NCI-H2029 treated with DMSO at 0.1 percent for 48 hours (cell line): ENCODE data around the gene CLASP1.
"Not testable (repeated sequence)": the region's sequence is repeated elsewhere in the genome, so short reads cannot be mapped to it uniquely, and the experiment has no call there.

Source experiments
- DNase-seq: peaks from one replicate; lab custom pipeline; 2025; lab: John Stamatoyannopoulos, UW

Gene CLASP1

GRCh38 chr2:121472470-121472993 is 176.7 kb downstream of the CLASP1 start:
- DNase-seq = no peak

GRCh38 chr2:121471532-121472469 is 177.5 kb downstream of the CLASP1 start:
- no peak for DNase-seq

GRCh38 chr2:121470917-121471316 is 178.3 kb downstream of the CLASP1 start:
- no peak for DNase-seq

GRCh38 chr2:121469356-121469755 is 179.9 kb downstream of the CLASP1 start:
- DNase-seq = no peak

- no peak for DNase-seq
Measured at GRCh38 chr2:121468936-121469335, 180.3 kb downstream of the CLASP1 start.

- DNase-seq = no peak
Measured at GRCh38 chr2:121459291-121459690, 190.0 kb downstream of the CLASP1 start.

- DNase-seq = no peak
Measured at GRCh38 chr2:121456325-121456724, 192.9 kb downstream of the CLASP1 start.

- DNase-seq = no peak
Measured at GRCh38 chr2:121455446-121455845, 193.8 kb downstream of the CLASP1 start.

- no peak for DNase-seq
Measured at GRCh38 chr2:121454549-121455090, 194.6 kb downstream of the CLASP1 start.

- no peak for DNase-seq
Measured at GRCh38 chr2:121451398-121451797, 197.9 kb downstream of the CLASP1 start.

GRCh38 chr2:121450301-121450700 is 199.0 kb downstream of the CLASP1 start:
- no peak for DNase-seq

GRCh38 chr2:121446647-121447241 is 202.5 kb downstream of the CLASP1 start:
- DNase-seq = no peak

- no peak for DNase-seq
Measured at GRCh38 chr2:121442889-121443288, 206.4 kb downstream of the CLASP1 start.

GRCh38 chr2:121438290-121438689 is 211.0 kb downstream of the CLASP1 start:
- not testable (repeated sequence) for DNase-seq

GRCh38 chr2:121436918-121437317 is 212.3 kb downstream of the CLASP1 start:
- no peak for DNase-seq

GRCh38 chr2:121435790-121436189 is 213.5 kb downstream of the CLASP1 start:
- DNase-seq = no peak

GRCh38 chr2:121431214-121431613 is 218.0 kb downstream of the CLASP1 start:
- no peak for DNase-seq

GRCh38 chr2:121429927-121430520 is 219.2 kb downstream of the CLASP1 start:
- no peak for DNase-seq

- no peak for DNase-seq
Measured at GRCh38 chr2:121429119-121429903, 220.0 kb downstream of the CLASP1 start.

- DNase-seq = no peak
Measured at GRCh38 chr2:121427187-121427689, 222.0 kb downstream of the CLASP1 start.

- DNase-seq = no peak
Measured at GRCh38 chr2:121420486-121420885, 228.8 kb downstream of the CLASP1 start.
